NCI-H1105 treated with DMSO at 0.1 percent for 48 hours (cell line): Measurements from ENCODE around the gene WRAP73.
"Not testable (repeated sequence)": the region's sequence is repeated elsewhere in the genome, so short reads cannot be mapped to it uniquely, and the experiment has no call there.

Experiments used
- DNase-seq: peaks from one replicate; lab custom pipeline; 2025; lab: John Stamatoyannopoulos, UW

Gene WRAP73

GRCh38 chr1:3630161-3630611, 19.7 kb downstream of the WRAP73 start:
- DNase-seq = no peak

- no peak for DNase-seq
Observed at GRCh38 chr1:3629561-3630160, 20.2 kb downstream of the WRAP73 start.

- DNase-seq = no peak
Observed at GRCh38 chr1:3628445-3628844, 21.5 kb downstream of the WRAP73 start.

- DNase-seq = no peak
Observed at GRCh38 chr1:3627515-3628253, 22.2 kb downstream of the WRAP73 start.

- no peak for DNase-seq
Observed at GRCh38 chr1:3626025-3626424, 23.9 kb downstream of the WRAP73 start.

GRCh38 chr1:3625151-3625907, 24.6 kb downstream of the WRAP73 start:
- peak; percentile 51 for DNase-seq

- peak; percentile 96 for DNase-seq
Observed at GRCh38 chr1:3624200-3625136, 25.4 kb downstream of the WRAP73 start, which contains the start of gene TPRG1L. Gene TPRG1L (plus strand): TSS chr1:3625015. CDS start chr1:3625073, 58 bp downstream.

- no peak for DNase-seq
Observed at GRCh38 chr1:3623441-3624199, 26.3 kb downstream of the WRAP73 start.

GRCh38 chr1:3622102-3622501, 27.8 kb downstream of the WRAP73 start:
- DNase-seq = not testable (repeated sequence)

GRCh38 chr1:3621151-3621671, 28.7 kb downstream of the WRAP73 start:
- DNase-seq = peak; percentile 48

- no peak for DNase-seq
Observed at GRCh38 chr1:3620708-3621107, 29.2 kb downstream of the WRAP73 start.

- DNase-seq = peak; percentile 65
Observed at GRCh38 chr1:3618881-3619671, 30.8 kb downstream of the WRAP73 start.

GRCh38 chr1:3618531-3618880, 31.4 kb downstream of the WRAP73 start:
- no peak for DNase-seq

GRCh38 chr1:3617806-3618345, 32.0 kb downstream of the WRAP73 start:
- DNase-seq = no peak

- DNase-seq = no peak
Observed at GRCh38 chr1:3616861-3617260, 33.0 kb downstream of the WRAP73 start.

- no peak for DNase-seq
Observed at GRCh38 chr1:3614755-3615742, 34.9 kb downstream of the WRAP73 start.

- no peak for DNase-seq
Observed at GRCh38 chr1:3612123-3612522, 37.8 kb downstream of the WRAP73 start.
